PFSK-1 (cell line): ENCODE measurements around the gene BTBD8.

Source experiments
- TAF1 ChIP-seq: IDR thresholded peaks from 2 replicates; pipeline ENCODE4 v1.6.1; 2012; ENCODE audit warnings: low read length, control low read depth, borderline replicate concordance; ENCODE audit not compliant: insufficient read depth
- TF ChIP-seq, protein P1 (sequence below), 2 experiments: IDR thresholded peaks; 2 replicates each; pipeline versions ENCODE4 v1.6.1 to v1.8.0; 2011 to 2012; ENCODE audit warnings: low read depth in 2 of 2, low read length in 2 of 2, control low read depth in 1 of 2, inconsistent platforms in 1 of 2, mild to moderate bottlenecking in 1 of 2, moderate library complexity in 1 of 2; ENCODE audit not compliant: insufficient read depth in 1 of 2

DNA sequence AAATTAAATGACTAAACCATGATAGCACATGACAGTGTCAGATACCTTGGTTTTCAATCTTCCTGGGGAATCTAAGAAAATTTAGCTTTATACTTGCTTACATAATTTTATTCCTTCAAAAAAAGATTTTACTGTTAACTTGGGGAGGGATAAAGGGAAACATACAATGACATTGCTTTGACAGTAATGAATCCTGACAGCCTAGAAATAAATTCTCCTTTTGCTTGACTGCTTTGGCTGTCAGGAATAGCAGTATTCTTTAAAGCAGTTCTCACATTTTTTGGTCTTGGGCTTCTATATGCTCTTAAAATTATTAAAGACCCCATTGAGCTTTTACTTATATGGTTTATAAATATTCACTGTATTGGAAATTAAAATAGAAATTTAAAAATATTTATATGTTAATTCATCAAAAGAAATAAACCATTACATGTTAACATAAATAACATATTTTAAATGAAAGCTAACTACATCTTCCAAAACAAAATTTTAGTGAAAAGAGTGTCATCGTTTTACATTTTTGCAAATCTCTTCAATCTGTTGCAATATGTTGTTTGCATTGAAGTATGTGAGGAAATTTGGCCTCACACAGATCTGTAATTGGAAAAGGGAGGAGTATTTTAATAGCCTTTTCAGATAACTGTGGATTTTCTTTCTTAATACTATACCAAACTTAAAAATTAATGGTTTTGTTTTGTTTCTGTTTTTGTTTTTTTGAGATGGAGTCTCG, 34.2 kb upstream of the BTBD8 start:
- no peak for TF ChIP-seq TAF1
- TF ChIP-seq, protein P1, sequence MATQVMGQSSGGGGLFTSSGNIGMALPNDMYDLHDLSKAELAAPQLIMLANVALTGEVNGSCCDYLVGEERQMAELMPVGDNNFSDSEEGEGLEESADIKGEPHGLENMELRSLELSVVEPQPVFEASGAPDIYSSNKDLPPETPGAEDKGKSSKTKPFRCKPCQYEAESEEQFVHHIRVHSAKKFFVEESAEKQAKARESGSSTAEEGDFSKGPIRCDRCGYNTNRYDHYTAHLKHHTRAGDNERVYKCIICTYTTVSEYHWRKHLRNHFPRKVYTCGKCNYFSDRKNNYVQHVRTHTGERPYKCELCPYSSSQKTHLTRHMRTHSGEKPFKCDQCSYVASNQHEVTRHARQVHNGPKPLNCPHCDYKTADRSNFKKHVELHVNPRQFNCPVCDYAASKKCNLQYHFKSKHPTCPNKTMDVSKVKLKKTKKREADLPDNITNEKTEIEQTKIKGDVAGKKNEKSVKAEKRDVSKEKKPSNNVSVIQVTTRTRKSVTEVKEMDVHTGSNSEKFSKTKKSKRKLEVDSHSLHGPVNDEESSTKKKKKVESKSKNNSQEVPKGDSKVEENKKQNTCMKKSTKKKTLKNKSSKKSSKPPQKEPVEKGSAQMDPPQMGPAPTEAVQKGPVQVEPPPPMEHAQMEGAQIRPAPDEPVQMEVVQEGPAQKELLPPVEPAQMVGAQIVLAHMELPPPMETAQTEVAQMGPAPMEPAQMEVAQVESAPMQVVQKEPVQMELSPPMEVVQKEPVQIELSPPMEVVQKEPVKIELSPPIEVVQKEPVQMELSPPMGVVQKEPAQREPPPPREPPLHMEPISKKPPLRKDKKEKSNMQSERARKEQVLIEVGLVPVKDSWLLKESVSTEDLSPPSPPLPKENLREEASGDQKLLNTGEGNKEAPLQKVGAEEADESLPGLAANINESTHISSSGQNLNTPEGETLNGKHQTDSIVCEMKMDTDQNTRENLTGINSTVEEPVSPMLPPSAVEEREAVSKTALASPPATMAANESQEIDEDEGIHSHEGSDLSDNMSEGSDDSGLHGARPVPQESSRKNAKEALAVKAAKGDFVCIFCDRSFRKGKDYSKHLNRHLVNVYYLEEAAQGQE (IDR thresholded peaks at IDR 0.05; ENCODE audit: insufficient read depth in 1 of 2, low read depth in 2 of 2, low read length in 2 of 2) = no peak
